Measurements from ENCODE around the gene SIAH3.

DNA sequence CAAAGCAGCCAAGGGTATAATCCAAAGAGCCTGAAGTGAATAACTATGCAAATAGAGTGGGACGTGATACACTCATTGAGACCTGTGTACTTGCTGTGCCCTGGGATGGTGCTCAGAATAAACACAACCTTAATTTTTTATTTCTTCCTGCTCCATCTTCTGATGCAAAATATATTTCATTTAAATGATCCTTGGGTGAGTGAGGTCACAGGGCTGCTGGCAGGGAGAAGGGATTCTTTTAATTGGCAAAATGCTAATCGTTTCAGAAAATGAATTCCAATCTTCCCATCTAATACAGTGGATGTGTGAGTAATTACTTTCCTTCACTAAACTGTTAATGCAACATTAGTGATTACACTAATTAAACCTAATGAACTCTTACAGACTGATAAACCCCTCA is 63.5 kb downstream of the SIAH3 start:
- TF ChIP-seq, protein P1, sequence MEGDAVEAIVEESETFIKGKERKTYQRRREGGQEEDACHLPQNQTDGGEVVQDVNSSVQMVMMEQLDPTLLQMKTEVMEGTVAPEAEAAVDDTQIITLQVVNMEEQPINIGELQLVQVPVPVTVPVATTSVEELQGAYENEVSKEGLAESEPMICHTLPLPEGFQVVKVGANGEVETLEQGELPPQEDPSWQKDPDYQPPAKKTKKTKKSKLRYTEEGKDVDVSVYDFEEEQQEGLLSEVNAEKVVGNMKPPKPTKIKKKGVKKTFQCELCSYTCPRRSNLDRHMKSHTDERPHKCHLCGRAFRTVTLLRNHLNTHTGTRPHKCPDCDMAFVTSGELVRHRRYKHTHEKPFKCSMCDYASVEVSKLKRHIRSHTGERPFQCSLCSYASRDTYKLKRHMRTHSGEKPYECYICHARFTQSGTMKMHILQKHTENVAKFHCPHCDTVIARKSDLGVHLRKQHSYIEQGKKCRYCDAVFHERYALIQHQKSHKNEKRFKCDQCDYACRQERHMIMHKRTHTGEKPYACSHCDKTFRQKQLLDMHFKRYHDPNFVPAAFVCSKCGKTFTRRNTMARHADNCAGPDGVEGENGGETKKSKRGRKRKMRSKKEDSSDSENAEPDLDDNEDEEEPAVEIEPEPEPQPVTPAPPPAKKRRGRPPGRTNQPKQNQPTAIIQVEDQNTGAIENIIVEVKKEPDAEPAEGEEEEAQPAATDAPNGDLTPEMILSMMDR (IDR thresholded peaks at IDR 0.05 in 2 of 3, conservative IDR thresholded peaks at IDR 0.05 in 1 of 3; ENCODE audit: insufficient read depth in 2 of 3, low read depth in 1 of 3, low read length in 3 of 3) = no peak
- no peak for TF ChIP-seq HNRNPLL (IDR thresholded peaks at IDR 0.05; ENCODE audit: low read depth, low read length, poor library complexity, severe bottlenecking)
- TF ChIP-seq, protein P2, sequence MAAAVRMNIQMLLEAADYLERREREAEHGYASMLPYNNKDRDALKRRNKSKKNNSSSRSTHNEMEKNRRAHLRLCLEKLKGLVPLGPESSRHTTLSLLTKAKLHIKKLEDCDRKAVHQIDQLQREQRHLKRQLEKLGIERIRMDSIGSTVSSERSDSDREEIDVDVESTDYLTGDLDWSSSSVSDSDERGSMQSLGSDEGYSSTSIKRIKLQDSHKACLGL (CRISPR knock-in tag; IDR thresholded peaks at IDR 0.05; ENCODE audit: borderline replicate concordance, poor library complexity, severe bottlenecking) = no peak
- no peak for TF ChIP-seq HCFC1 (IDR thresholded peaks at IDR 0.05; ENCODE audit: low read depth, low read length)
- TF ChIP-seq, protein P3, sequence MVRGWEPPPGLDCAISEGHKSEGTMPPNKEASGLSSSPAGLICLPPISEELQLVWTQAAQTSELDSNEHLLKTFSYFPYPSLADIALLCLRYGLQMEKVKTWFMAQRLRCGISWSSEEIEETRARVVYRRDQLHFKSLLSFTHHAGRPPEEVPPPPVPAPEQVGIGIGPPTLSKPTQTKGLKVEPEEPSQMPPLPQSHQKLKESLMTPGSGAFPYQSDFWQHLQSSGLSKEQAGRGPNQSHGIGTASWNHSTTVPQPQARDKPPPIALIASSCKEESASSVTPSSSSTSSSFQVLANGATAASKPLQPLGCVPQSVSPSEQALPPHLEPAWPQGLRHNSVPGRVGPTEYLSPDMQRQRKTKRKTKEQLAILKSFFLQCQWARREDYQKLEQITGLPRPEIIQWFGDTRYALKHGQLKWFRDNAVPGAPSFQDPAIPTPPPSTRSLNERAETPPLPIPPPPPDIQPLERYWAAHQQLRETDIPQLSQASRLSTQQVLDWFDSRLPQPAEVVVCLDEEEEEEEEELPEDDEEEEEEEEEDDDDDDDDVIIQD (CRISPR knock-in tag; IDR thresholded peaks at IDR 0.05) = no peak
